ENCODE data around the gene GPR35.

DNA sequence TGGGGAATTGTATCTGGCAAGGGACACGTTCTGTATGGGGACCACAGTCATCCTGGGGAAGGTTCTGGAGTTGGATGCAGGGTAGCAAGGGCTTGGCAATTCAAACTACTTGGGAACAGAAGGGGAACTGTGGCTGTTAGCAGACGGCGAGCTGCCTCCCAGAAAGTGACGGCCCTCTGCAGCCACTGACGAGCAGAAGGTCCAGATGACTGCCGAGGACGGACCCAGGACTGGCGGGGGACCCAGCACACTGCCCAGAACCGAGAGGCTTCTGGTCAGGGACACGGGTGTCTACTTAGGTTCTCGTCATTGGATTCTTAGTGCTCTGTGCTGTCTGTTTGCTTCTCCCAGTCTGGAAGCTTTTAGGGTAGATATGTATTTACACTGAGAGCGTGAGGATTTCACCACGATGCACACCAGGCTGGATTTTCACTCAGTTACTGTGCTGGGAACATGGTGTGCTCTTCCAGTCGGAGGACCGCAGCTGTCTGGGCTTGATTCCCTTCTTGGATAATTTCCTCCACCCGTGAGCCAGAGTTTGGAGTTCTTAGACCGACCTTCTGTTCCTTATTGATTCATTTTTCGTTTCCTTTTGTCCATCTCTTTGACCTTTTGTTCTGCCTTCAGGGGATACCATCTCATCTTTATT, 13.4 kb downstream of the GPR35 start:
- TF ChIP-seq, protein P1, sequence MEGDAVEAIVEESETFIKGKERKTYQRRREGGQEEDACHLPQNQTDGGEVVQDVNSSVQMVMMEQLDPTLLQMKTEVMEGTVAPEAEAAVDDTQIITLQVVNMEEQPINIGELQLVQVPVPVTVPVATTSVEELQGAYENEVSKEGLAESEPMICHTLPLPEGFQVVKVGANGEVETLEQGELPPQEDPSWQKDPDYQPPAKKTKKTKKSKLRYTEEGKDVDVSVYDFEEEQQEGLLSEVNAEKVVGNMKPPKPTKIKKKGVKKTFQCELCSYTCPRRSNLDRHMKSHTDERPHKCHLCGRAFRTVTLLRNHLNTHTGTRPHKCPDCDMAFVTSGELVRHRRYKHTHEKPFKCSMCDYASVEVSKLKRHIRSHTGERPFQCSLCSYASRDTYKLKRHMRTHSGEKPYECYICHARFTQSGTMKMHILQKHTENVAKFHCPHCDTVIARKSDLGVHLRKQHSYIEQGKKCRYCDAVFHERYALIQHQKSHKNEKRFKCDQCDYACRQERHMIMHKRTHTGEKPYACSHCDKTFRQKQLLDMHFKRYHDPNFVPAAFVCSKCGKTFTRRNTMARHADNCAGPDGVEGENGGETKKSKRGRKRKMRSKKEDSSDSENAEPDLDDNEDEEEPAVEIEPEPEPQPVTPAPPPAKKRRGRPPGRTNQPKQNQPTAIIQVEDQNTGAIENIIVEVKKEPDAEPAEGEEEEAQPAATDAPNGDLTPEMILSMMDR (conservative IDR thresholded peaks at IDR 0.05), result no peak
- no peak for TF ChIP-seq ZFX (IDR thresholded peaks at IDR 0.05)
